Activated CD8-positive, alpha-beta memory T cell treated with anti-CD3 and anti-CD28 coated beads, Interleukin-2, amount 10 ng/mL, durations not matched to agents 7 days and 5 days (primary cell): ENCODE measurements around the gene FUT2. TPM values are rescaled to one million over a fixed set of nuclear protein-coding genes. Genes with fewer than 3 reads are reported as not detected.
"Not testable (repeated sequence)": the region's sequence is repeated elsewhere in the genome, so short reads cannot be mapped to it uniquely, and the experiment has no call there.

ENCODE experiments used
- ATAC-seq: fragments of 150-1000 bp; cut with Tn5 transposase; one replicate; pipeline ENCODE4 v1.10.0; 2021; ENCODE audit warnings: moderate library complexity
- CTCF ChIA-PET: fragments of 350-600 bp; sonication (Branson Sonifier 250); formaldehyde crosslinking; loops from one replicate; lab custom pipeline; 2021; ENCODE audit warnings: antibody characterized with exemption; lab: Charles Lee
- DNase-seq: peaks from one replicate; pipeline ENCODE4 v3.0.0-alpha.2; 2020
- H3K27ac Mint-ChIP-seq: one replicate; pipeline ENCODE4 v1.8.0; 2021; ENCODE audit warnings: mild to moderate bottlenecking, mixed read lengths
- H3K27me3 Mint-ChIP-seq: one replicate; pipeline ENCODE4 v1.8.0; 2021; ENCODE audit warnings: mixed read lengths
- H3K36me3 Mint-ChIP-seq: one replicate; pipeline ENCODE4 v1.8.0; 2021; ENCODE audit warnings: mild to moderate bottlenecking, mixed read lengths
- H3K4me1 Mint-ChIP-seq: one replicate; pipeline ENCODE4 v1.8.0; 2021; ENCODE audit warnings: mixed read lengths
- H3K4me3 Mint-ChIP-seq: one replicate; pipeline ENCODE4 v1.8.0; 2021; ENCODE audit warnings: mild to moderate bottlenecking, moderate library complexity, mixed read lengths
- H3K9me3 Mint-ChIP-seq: one replicate; pipeline ENCODE4 v1.8.0; 2022; ENCODE audit warnings: low read depth, mixed read lengths
- total RNA-seq, 2 experiments: library from RNA; stranded (reverse); gene quantifications; one replicate each; pipeline ENCODE4 v1.2.3, GENCODE V29; 2021

FUT2 gene
- total RNA-seq, 2 experiments from 2014 or later: not detected

DNA sequence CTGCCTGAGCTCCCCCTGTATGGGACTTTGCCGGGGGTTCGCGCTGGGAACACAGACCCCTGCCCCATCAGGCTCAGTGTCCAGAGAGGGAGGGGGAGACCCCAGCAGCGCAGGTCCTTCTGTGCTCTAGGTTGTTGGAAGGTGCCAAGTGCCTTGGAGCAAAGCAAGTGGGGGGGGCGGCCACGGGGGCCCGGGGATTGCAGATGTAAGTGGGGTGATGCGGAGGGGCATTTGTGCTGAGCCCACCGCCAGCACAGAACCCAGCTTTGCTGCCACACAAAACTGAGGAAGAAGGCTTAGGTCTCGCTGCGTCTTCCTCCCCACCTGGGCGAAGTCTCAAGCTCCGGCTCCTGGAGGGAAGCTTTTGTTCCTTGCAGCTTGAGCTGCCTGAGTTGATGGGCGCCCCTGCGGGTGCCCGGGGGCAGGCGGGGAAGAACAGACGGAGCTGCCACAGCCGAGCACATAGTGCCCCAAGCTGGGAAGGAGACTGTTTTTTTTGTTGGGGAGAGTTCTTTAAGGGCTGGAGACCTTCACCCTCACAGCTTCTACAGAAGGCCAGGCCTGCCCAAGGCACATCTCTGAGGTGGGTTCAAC lies 21.5 kb upstream of the FUT2 start:
- CTCF ChIA-PET: interaction anchor here (0.7 to 2.9 kb wide), 12 partner anchors 9 to 168 kb away, joined by 3 to 20 read pairs (median 4); partner anchors contain the start of genes CA11 and FUT2
- H3K4me1 Mint-ChIP-seq: peaks cover 6% of the 10 kb centered on the region
- H3K4me3 Mint-ChIP-seq: no peak overlapping the region
- H3K27ac Mint-ChIP-seq: no peak overlapping the region
- peaks cover 2% of the 10 kb centered on the region for H3K36me3 Mint-ChIP-seq
- ATAC-seq (no peak), DNase-seq (no peak)
- H3K27me3 Mint-ChIP-seq: peaks cover 3% of the 10 kb centered on the region
- H3K9me3 Mint-ChIP-seq: peaks cover 7% of the 10 kb centered on the region

DNA sequence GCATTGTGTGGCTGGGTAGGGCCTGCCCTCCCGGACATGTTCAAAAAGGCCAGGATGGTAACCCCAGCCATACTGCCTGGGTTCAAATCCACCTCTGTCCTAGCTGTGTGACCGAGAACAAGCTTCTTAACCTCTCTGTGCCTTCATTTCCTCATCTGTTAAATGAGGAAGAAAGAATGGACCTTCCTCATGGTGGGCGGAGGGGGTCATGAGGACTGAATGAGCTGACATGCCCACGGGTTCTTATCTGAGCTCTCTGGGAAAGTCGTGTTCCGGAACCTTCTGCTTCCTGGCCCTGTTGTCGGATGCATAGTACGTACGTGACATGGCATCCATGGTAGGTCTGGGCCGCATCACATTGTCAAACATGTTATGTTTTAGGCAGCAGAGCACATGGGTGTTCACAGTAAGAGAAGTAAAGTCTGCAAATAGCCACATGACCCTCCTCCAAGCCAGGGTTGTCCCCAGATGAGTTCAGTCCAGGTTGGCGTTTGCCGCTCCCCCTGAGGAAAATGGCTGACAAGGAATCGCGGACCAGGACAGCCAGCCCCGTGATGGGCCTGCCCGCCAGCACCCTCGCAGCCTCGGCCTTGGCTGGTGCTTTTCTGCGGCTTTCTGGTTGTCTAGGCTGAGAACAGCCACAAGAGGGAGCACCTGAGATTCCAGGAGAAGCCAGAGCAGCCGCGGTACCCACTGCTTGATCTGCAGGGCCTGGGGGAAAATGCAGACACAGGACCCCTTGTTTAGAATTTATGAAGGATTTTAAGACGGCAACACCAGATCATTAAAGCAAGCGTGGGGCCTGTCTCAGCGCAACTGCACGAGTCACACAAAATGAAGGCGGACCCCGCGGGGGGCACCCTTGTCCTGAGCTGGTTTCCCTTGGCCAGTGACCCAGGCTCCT lies 20.6 kb upstream of the FUT2 start:
- DNase-seq (peak; percentile 83), ATAC-seq (peak; percentile 85)
- H3K36me3 Mint-ChIP-seq: no peaks in the 10 kb centered on the region
- no peaks in the 10 kb centered on the region for H3K9me3 Mint-ChIP-seq
- H3K27me3 Mint-ChIP-seq: peaks cover 3% of the 10 kb centered on the region
- no peak overlapping the region for H3K4me3 Mint-ChIP-seq
- CTCF ChIA-PET: interaction anchor here (0.6 to 2.9 kb wide), 20 partner anchors 9 to 169 kb away, joined by 3 to 20 read pairs (median 4); partner anchors contain the start of genes CA11 and FUT2
- peaks cover 6% of the 10 kb centered on the region for H3K4me1 Mint-ChIP-seq
- H3K27ac Mint-ChIP-seq: no peak overlapping the region

DNA sequence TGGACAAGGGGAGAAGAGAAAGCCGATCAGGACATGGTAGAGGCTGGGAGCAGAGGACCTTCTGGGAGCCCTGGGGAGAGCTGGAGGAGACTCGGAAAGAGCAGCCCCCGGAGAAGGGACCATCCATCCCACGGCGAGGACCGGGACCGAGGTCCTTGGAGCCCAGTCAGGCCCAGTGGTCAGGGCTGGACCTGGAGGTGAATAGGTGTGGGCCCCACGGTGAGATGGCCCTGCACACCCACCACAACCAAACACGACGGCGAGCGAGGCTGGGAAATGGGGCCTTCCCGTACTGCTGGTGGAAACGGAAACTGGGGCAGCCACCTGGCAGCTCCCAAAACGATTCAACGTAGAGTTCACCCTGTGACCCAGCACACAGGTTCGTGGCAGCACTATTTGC lies 19.3 kb upstream of the FUT2 start:
- DNase-seq (no peak), ATAC-seq (no peak)
- Mint-ChIP-seq H3K36me3 (no peaks in the 10 kb centered on the region), H3K27ac (no peak overlapping the region), H3K4me1 (peaks cover 13% of the 10 kb centered on the region), H3K4me3 (no peak overlapping the region), H3K27me3 (peaks cover 3% of the 10 kb centered on the region), H3K9me3 (no peaks in the 10 kb centered on the region)
- CTCF ChIA-PET: interaction anchor here (0.7 to 2.9 kb wide), 4 partner anchors 20 to 63 kb away, joined by 3 to 20 read pairs (median 4); partner anchors contain the start of genes CA11 and FUT2

DNA sequence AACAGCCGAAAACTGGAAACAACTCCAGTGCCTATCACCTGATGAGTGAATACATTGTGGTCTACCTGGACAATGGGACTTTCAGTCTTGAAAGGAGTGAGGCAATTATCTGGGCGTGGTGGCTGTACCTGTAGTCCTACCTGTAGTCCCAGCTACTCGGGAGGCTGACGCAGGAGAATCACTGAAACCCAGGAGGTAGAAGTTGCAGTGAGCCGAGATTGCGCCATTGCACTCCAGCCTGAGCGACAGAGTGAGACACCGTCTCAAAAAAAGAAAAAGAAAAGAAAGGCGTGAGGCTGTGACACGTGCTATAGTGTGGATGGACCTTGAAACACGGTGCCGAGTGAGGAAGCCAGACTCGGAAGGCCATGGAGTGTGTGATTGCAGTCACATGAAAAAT lies 18.9 kb upstream of the FUT2 start:
- no peaks in the 10 kb centered on the region for H3K36me3 Mint-ChIP-seq
- peaks cover 13% of the 10 kb centered on the region for H3K4me1 Mint-ChIP-seq
- no peaks in the 10 kb centered on the region for H3K9me3 Mint-ChIP-seq
- peaks cover 3% of the 10 kb centered on the region for H3K27me3 Mint-ChIP-seq
- ATAC-seq: no peak
- CTCF ChIA-PET: interaction anchor here (0.7 to 2.9 kb wide), 2 partner anchors 31 to 62 kb away, joined by 3 to 20 read pairs; partner anchors contain the start of gene CA11
- no peak overlapping the region for H3K4me3 Mint-ChIP-seq
- no peak for DNase-seq
- H3K27ac Mint-ChIP-seq: no peak overlapping the region

DNA sequence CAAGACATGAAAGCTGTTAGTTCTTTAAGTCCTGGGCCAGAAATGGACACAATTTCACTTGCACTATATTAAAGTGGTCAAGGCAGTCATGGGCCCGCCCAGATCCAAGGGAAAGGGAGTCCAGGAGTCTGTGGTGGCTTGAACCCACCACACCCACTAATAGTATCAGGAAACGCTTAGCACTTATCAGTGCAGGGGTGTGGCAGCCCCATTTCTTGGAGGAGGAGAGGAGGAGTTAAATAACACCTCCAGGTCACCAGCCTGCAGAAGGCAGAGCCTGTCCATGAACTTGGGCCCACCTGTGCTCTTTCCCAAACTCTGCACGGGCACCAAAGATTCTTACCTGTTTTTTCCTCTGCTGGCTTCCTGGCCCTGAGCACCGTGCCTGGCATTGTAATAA lies 17.6 kb upstream of the FUT2 start:
- H3K9me3 Mint-ChIP-seq: no peaks in the 10 kb centered on the region
- ATAC-seq: no peak
- H3K27ac Mint-ChIP-seq: no peak overlapping the region
- no peaks in the 10 kb centered on the region for H3K36me3 Mint-ChIP-seq
- H3K4me3 Mint-ChIP-seq: no peak overlapping the region
- no peak for DNase-seq
- H3K27me3 Mint-ChIP-seq: peaks cover 3% of the 10 kb centered on the region
- H3K4me1 Mint-ChIP-seq: peaks cover 13% of the 10 kb centered on the region
- CTCF ChIA-PET: no interaction called here

DNA sequence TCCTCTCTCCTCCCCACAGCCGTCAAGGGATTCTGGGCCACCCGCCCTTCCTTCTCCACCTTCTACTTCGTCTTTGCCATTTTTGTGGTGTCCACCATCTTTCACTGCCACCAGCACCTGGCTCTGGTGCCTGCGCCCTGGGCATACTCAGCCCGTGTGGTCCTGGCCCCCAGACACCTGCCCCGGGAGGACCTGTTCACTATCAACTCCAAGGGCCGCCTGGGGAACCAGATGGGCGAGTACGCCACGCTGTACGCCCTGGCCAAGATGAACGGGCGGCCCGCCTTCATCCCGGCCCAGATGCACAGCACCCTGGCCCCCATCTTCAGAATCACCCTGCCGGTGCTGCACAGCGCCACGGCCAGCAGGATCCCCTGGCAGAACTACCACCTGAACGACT lies 15.8 kb upstream of the FUT2 start:
- CTCF ChIA-PET, H3K27me3 Mint-ChIP-seq, H3K27ac Mint-ChIP-seq, H3K36me3 Mint-ChIP-seq, H3K9me3 Mint-ChIP-seq, DNase-seq, H3K4me3 Mint-ChIP-seq, ATAC-seq: not testable (repeated sequence)
- H3K4me1 Mint-ChIP-seq: peaks cover 12% of the 10 kb centered on the region

DNA sequence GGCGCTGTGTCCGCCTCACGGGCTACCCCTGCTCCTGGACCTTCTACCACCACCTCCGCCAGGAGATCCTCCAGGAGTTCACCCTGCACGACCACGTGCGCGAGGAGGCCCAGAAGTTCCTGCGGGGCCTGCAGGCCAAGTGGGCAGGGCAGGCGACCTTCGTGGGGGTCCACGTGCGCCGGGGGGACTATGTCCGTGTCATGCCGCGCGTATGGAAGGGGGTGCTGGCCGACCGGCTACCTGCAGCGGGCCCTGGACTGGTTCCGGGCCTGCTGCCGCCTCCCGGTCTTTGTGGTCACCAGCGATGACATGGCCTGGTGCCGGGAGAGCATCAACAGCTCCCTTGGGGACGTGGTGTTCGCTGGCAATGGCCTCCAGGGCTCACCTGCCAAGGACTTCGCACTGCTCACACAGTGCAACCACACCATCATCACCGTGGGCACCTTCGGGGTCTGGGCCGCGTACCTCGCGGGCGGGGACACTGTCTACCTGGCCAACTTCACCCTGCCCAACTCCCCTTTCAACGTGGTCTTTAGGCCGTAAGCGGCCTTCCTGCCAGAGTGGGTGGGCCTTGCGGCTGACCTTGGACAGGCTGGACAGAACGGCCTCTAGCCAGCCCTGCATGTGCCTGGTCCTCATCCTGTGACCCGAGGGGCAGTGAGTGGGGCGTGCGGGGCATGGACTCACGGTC lies 15.2 kb upstream of the FUT2 start:
- H3K4me1 Mint-ChIP-seq: peaks cover 7% of the 10 kb centered on the region
- no peaks in the 10 kb centered on the region for H3K9me3 Mint-ChIP-seq
- DNase-seq (no peak), ATAC-seq (no peak)
- CTCF ChIA-PET: no interaction called here
- no peak overlapping the region for H3K27ac Mint-ChIP-seq
- no peak overlapping the region for H3K4me3 Mint-ChIP-seq
- H3K27me3 Mint-ChIP-seq: no peaks in the 10 kb centered on the region
- H3K36me3 Mint-ChIP-seq: no peaks in the 10 kb centered on the region

DNA sequence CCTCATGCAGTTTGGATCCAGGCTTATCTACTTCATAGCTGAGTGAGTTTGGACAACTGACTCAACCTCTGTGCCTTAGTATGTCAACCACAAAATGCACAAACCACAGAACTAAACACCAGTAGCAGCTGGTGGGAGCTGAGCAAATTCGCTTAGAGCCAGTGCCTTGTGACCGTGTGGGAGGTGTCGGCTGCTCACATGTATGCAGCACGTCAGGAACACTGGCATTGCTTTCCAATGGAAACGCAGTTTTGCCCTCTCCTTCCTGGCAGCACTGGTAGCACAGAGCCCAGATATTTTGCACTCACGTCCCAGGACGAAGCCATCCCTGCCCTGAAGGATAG lies 14.7 kb upstream of the FUT2 start:
- peaks cover 7% of the 10 kb centered on the region for H3K4me1 Mint-ChIP-seq
- H3K4me3 Mint-ChIP-seq: no peak overlapping the region
- H3K27me3 Mint-ChIP-seq: no peaks in the 10 kb centered on the region
- DNase-seq: no peak
- ATAC-seq: no peak
- no peaks in the 10 kb centered on the region for H3K9me3 Mint-ChIP-seq
- CTCF ChIA-PET: interaction anchor here (0.7 kb wide), 1 partner anchor 55 kb away, joined by 3 read pairs; no protein-coding TSS in a partner anchor
- H3K27ac Mint-ChIP-seq: no peak overlapping the region
- no peaks in the 10 kb centered on the region for H3K36me3 Mint-ChIP-seq

DNA sequence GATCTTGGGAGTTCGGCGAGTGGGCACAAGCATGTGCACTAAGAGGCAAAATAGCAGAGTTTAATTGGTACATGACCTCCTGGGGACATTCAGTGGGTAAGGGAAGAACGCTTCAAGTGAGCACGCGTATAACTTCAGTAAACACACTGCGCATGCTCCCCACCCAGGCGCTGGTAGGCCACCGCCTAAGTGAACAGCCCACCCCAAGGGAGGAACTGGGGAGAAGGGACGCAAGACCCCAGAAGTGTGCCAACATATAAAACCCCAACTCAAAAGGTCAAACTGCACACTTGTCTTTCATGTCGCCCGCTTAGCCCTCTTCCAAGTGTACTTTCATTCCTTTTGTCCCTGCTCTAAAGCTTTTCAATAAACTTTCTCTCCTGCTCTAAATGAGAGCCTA lies 12.4 kb upstream of the FUT2 start:
- CTCF ChIA-PET: interaction anchor here (1.0 to 1.3 kb wide), 2 partner anchors 9 to 105 kb away, joined by 3 to 4 read pairs; no protein-coding TSS in a partner anchor
- Mint-ChIP-seq H3K4me1 (peaks cover 7% of the 10 kb centered on the region), H3K27ac (no peak overlapping the region), H3K9me3 (no peaks in the 10 kb centered on the region), H3K36me3 (no peaks in the 10 kb centered on the region), H3K27me3 (no peaks in the 10 kb centered on the region), H3K4me3 (no peak overlapping the region)
- DNase-seq: no peak
- ATAC-seq: no peak

DNA sequence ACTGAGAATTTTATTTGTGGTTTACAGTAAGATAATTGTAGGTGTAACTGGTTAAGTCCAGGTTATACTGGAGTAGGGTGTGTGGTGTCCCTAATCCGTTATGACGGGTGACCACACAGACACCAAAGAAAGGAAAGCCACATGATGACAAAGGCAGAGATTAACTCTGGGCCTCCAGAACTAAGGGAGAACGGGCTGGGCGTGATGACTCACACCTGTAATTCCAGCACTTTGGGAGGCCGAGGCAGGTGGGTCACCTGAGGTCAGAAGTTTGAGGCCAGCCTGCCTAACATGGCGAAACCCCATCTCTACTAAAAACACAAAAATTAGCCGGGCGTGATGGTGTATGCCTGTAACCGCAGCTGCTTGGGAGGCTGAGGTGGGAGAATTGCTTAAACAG lies 10.2 kb upstream of the FUT2 start:
- Mint-ChIP-seq H3K4me3 (no peak overlapping the region), H3K9me3 (no peaks in the 10 kb centered on the region), H3K36me3 (no peaks in the 10 kb centered on the region), H3K27ac (no peak overlapping the region), H3K27me3 (no peaks in the 10 kb centered on the region), H3K4me1 (peaks cover 7% of the 10 kb centered on the region)
- CTCF ChIA-PET: no interaction called here
- DNase-seq (no peak), ATAC-seq (no peak)

DNA sequence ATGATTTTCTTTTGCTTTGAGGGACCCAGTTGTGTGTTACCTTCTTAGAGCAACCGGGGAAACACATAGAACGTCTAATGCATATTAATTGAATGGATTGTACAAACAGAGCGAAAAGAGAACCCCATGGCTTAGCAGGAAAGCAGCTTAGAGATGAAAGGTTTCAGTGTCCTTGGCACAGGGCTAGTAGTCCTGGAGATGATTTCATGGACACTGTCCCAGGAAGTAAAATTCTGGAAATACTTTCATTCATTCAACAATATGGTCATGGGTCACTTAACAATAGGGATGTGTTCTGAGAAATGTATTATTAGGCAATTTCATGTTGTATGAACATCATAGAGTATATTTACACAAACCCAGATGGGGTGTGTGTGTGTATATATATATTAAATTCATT lies 9.7 kb upstream of the FUT2 start:
- CTCF ChIA-PET: no interaction called here
- Mint-ChIP-seq H3K36me3 (no peaks in the 10 kb centered on the region), H3K4me3 (no peak overlapping the region), H3K27me3 (no peaks in the 10 kb centered on the region), H3K4me1 (peaks cover 2% of the 10 kb centered on the region), H3K9me3 (no peaks in the 10 kb centered on the region), H3K27ac (no peak overlapping the region)
- ATAC-seq (no peak), DNase-seq (no peak)

DNA sequence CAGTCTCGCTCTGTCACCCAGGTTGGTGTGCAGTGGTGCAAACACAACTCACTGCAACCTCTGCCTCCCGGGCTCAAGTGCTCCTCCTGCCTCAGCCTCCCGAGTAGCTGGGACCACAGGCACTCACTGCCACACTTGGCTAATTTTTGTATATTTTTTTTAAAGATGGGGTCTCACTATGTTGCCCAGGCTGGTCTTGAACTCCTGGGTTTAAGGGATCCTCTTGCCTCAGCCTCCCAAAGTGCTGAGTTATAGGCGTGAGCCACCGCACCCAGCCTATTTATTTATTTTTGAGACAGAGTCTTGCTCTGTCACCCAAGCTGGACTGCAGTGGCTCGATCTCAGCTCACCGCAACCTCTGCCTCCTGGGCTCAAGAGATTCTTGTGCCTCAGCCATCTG lies 9.1 kb upstream of the FUT2 start:
- H3K36me3 Mint-ChIP-seq, H3K9me3 Mint-ChIP-seq, ATAC-seq, H3K4me1 Mint-ChIP-seq, H3K4me3 Mint-ChIP-seq, H3K27me3 Mint-ChIP-seq, H3K27ac Mint-ChIP-seq, CTCF ChIA-PET, DNase-seq: not testable (repeated sequence)

DNA sequence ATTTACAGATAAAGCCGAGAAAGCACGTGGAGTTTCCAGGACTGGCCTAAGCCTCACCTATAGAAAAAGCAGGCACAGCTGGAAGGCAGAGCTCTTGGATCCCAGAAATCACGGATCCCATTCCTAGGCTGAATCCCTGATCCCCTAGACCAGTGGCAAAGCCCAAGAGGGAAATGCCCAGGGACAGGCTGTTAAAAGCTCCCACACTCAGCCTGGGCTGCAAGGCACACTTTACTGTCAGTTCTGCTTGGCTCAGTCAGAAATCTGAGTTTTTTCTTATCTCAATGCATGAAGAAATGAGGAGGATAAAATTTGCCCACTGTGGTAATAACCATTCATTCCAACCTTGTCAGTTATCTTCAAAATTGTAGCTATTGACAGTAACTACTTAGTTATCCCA lies 8.0 kb upstream of the FUT2 start:
- DNase-seq (no peak), ATAC-seq (no peak)
- Mint-ChIP-seq H3K9me3 (no peaks in the 10 kb centered on the region), H3K4me1 (no peaks in the 10 kb centered on the region), H3K4me3 (no peak overlapping the region), H3K36me3 (no peaks in the 10 kb centered on the region), H3K27me3 (no peaks in the 10 kb centered on the region), H3K27ac (no peak overlapping the region)
- CTCF ChIA-PET: interaction anchor here (0.6 to 1.2 kb wide), 2 partner anchors 108 to 154 kb away, joined by 3 to 4 read pairs; no protein-coding TSS in a partner anchor
